ENCODE data around the gene MARVELD2.
"Not testable (repeated sequence)": the region's sequence is repeated elsewhere in the genome, so short reads cannot be mapped to it uniquely, and the experiment has no call there.

Gene MARVELD2

DNA sequence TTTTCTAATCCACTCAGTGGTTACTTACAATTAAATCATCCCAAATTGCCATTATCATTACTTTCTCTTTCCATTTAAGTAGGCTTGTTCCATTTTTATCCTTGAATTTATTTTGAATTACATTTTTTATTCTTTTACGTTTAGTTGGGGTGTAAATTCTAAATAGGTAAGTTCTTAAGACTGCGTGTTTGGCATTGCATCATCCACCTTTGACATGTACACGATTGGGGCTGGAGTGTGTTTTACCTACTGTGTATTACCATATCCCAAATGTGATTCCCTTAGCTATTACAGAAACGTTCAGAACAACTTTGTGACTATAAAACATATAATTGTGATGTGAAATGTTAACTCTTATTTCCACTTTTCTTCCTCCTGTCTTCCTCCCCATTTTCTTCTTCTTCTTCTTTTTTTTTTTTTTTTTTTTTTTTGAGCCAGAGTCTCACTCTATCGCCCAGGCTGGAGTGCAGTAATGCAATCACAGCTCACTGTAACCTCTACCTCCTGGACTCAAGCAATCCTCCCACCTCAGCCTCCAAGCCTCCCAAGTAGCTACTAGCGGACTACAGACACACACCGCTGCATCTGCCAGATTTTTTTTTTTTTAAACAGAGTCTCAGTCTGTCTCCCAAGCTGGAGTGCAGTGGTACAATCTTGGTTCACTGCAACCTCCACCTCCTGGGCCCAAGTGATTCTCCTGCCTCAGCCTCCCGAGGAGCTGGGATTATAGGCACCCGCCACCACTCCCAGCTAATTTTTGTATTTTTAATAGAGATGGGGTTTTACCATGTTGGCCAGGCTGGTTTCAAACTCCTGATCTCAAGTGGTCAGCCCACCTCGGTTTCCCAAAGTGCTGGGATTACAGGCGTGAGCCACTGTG lies 16.7 kb downstream of the MARVELD2 start:
- no peak for DNase-seq (ENCODE audit: insufficient read length, low spot score)
- no peak for TF ChIP-seq CTCF (IDR thresholded peaks at IDR 0.05; ENCODE audit: insufficient read depth, missing control alignments)
- FAIRE-seq: no peak

DNA sequence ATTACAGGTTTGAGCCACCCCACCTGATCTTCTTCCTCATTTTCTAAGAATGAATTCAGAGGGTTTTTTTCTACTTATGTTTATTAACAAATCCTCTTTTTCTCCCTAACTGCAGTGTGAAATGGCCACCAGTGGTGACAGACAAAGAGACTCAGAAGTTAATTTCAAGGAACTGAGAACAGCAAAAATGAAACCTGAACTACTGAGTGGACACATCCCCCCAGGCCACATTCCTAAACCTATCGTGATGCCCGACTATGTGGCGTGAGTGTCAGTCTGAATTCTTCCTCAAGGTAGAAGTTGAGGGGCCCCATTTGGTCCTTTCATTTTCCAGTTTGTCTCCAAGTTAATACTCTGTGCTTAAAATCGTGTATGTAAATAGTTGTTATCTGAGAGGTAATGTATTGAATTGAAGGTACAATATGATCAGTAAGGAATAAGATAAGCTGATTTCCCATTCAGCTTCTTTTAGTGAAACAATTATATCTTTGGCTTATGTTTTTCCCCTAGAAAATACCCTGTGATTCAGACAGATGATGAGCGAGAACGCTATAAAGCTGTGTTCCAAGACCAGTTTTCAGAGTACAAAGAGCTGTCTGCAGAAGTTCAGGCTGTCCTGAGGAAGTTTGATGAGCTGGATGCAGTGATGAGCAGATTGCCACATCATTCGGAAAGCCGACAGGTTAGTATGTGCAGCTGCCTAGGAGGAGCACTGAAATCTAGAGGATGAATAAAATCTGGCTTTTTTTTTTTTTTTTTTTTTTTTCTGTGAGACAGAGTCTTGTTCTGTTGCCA lies 17.7 kb downstream of the MARVELD2 start:
- no peak for TF ChIP-seq CTCF (IDR thresholded peaks at IDR 0.05; ENCODE audit: insufficient read depth, missing control alignments)
- FAIRE-seq (no peak), DNase-seq (ENCODE audit: insufficient read length, low spot score) (no peak)

GRCh38 chr5:69435276-69435884 lies 20.5 kb downstream of the MARVELD2 start:
- FAIRE-seq; DNase-seq (ENCODE audit: insufficient read length, low spot score): not testable (repeated sequence)

- FAIRE-seq: no peak
- no peak for DNase-seq (ENCODE audit: insufficient read length, low spot score)
- no peak for TF ChIP-seq CTCF (IDR thresholded peaks at IDR 0.05; ENCODE audit: insufficient read depth, missing control alignments)
Measured at GRCh38 chr5:69444127-69444754, 29.3 kb downstream of the MARVELD2 start.

DNA sequence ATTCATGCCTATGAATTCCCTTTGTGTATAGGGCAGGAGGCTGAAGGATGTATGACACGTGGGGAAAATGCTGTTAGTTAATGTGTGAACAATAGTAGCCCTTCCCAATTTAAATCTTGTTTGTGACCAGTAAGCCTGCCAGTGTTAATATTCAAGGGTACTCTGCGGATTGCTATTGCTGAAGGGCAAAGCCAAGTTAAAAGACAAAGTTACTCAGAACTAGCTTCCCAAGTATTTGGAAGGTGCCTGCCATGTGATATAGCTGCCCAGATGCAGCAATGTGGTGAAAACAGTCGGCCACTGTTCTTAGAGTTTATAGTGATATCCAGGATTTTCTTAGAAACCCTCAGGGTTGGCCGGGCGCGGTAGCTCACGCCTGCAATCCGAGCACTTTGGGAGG lies 34.6 kb downstream of the MARVELD2 start:
- TF ChIP-seq CTCF (IDR thresholded peaks at IDR 0.05; ENCODE audit: insufficient read depth, missing control alignments): no peak
- FAIRE-seq (no peak), DNase-seq (ENCODE audit: insufficient read length, low spot score) (no peak)

- TF ChIP-seq CTCF (IDR thresholded peaks at IDR 0.05; ENCODE audit: insufficient read depth, missing control alignments): no peak
- FAIRE-seq: no peak
- DNase-seq (ENCODE audit: insufficient read length, low spot score): no peak
Measured at GRCh38 chr5:69450116-69450515, 35.2 kb downstream of the MARVELD2 start.

DNA sequence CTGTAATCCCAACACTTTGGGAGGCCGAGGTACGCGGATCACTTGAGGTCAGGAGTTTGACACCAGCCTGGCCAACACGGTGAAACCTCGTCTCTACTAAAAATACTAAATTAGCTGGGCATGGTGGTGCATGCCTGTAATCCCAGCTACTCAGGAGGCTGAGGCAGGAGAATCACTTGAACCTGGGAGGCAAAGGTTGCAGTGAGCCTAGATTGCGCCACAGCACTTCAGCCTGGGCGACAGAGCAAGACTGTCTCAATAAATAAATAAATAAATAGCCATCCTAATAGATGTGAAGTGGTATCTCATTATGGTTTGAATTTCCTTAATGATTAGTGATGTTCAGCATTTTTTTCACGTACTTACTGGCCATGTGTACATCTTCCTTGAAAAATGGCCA lies 35.6 kb downstream of the MARVELD2 start:
- FAIRE-seq: not testable (repeated sequence)

More for the DNA sequence above, 35.6 kb downstream of the MARVELD2 start:
- DNase-seq (ENCODE audit: insufficient read length, low spot score): not testable (repeated sequence)

Measured in D721Med (cell line).